OCI-LY3 (cell line): ENCODE results near the gene UNC93B1.

Experiments used
- H2AFZ ChIP-seq: fragments of 200-600, 300-600 bp; shearing (Covaris generic); 2 replicates; pipeline ENCODE4 v1.6.0; 2014; ENCODE audit warnings: antibody characterized with exemption, low read depth, low read length
- H3K27ac ChIP-seq: fragments of 200-600, 300-600 bp; sonication (generic); 2 replicates; pipeline ENCODE4 v1.5.1; 2014; ENCODE audit warnings: mild to moderate bottlenecking, low read length, moderate library complexity, mixed read lengths
- H3K27me3 ChIP-seq: fragments of 200-600, 300-600 bp; sonication (generic); 2 replicates; pipeline ENCODE4 v1.6.1; 2014; ENCODE audit warnings: low read depth, low read length, mixed read lengths
- H3K36me3 ChIP-seq: fragments of 200-600, 300-600 bp; sonication (generic); replicated peaks from 2 replicates; pipeline ENCODE3; 2014; ENCODE audit warnings: low read depth, low read length, mixed read lengths
- H3K4me1 ChIP-seq: fragments of 300-600, 200-600 bp; sonication (generic); 2 replicates; pipeline ENCODE4 v1.6.1; 2014; ENCODE audit warnings: low read length, mixed read lengths
- H3K4me2 ChIP-seq: fragments of 200-600, 300-600 bp; sonication (generic); 2 replicates; pipeline ENCODE4 v1.6.1; 2014; ENCODE audit warnings: low read length, mixed read lengths
- H3K4me3 ChIP-seq: fragments of 300-600, 200-600 bp; sonication (generic); 2 replicates; pipeline ENCODE4 v1.5.1; 2014; ENCODE audit warnings: antibody characterized with exemption, mild to moderate bottlenecking, low read length, moderate library complexity
- H3K79me2 ChIP-seq: fragments of 300-600, 200-600 bp; shearing (Covaris generic); 2 replicates; pipeline ENCODE4 v1.6.1; 2014; ENCODE audit warnings: mild to moderate bottlenecking, low read length, mixed read lengths
- H3K9ac ChIP-seq: fragments of 300-600, 200-600 bp; shearing (Covaris generic); 2 replicates; pipeline ENCODE4 v1.6.0; 2014; ENCODE audit warnings: mild to moderate bottlenecking, low read length, moderate library complexity
- H3K9me3 ChIP-seq: fragments of 200-600, 300-600 bp; shearing (Covaris generic); 2 replicates; pipeline ENCODE4 v1.6.1; 2014; ENCODE audit warnings: low read length, mixed read lengths; ENCODE audit not compliant: insufficient read depth
- H4K20me1 ChIP-seq: fragments of 200-600, 300-600 bp; sonication (generic); 2 replicates; pipeline ENCODE4 v1.6.1; 2016; ENCODE audit warnings: low read length, mixed read lengths; ENCODE audit not compliant: insufficient read depth
- CTCF ChIP-seq: fragments of 200-600, 300-600 bp; sonication (generic); IDR thresholded peaks from 2 replicates; pipeline ENCODE4 v1.5.1; 2014; ENCODE audit warnings: antibody characterized with exemption, low read length, low read depth
- EZH2phosphoT487 ChIP-seq: fragments of 200-600 bp; shearing (Covaris generic); IDR thresholded peaks from 2 replicates; pipeline ENCODE4 v1.6.1; 2018; ENCODE audit warnings: antibody characterized with exemption, mixed run types, low read depth

Gene UNC93B1

DNA sequence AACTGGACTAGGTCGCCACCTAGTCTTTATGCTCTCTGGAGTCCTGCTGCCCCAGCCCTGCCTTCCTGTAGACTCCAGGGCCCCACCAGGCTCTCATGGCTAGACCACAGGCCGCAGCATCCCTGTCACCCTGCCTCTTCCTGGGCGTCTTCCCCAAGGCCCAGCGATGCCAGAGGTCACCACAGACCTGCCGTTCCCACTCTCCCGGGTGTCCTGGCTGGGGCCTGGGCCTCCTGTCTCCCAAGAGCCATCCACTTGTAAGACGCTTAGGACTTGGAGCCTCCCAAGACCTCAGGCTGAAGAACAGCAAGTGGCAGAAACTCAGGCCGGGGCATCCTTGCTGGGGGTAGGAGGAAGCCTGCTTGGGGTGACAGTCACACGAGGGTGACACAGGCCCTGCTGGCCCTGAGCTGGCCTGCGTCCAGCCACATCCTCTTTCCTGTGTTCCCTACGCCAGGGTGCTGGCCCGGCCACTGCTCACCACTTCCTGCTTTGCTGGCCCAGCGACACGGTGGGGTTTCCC lies 32.9 kb upstream of the UNC93B1 start:
- Histone ChIP-seq H3K4me3 (no peak overlapping the region), H3K9me3 (no peaks in the 10 kb centered on the region), H3K27me3 (no peaks in the 10 kb centered on the region), H3K9ac (no peak overlapping the region), H3K4me2 (no peak overlapping the region), H3K79me2 (peaks cover 42% of the 10 kb centered on the region), H3K4me1 (peaks cover 24% of the 10 kb centered on the region), H3K27ac (no peak overlapping the region), H2AFZ (no peak overlapping the region), H4K20me1 (no peaks in the 10 kb centered on the region; the same call in 1 of the 2 replicates), H3K36me3 (peaks cover 19% of the 10 kb centered on the region)
- TF ChIP-seq CTCF (no peak), EZH2phosphoT487 (no peak)

DNA sequence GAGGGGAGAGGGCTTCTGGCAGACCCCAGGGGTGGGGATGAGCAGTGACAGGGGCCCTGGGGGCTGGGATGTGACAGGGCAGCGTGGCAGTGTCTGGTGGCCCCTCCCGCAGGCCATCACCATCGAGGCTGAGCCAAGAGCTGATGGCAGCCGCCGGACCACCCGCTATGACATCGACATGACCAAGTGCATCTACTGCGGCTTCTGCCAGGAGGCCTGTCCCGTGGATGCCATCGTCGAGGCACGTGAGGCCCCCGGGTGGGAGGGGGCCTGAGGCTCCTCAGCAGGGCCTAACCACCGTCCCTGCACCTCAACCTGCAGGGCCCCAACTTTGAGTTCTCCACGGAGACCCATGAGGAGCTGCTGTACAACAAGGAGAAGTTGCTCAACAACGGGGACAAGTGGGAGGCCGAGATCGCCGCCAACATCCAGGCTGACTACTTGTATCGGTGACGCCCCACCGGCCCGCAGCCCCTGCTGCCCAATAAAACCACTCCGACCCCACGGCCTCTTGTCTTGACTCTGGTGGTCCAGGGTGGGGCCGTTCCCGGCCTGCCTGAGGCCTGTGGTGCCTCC lies 32.3 kb upstream of the UNC93B1 start:
- Histone ChIP-seq H3K9me3 (no peaks in the 10 kb centered on the region), H3K27ac (no peak overlapping the region), H3K27me3 (no peaks in the 10 kb centered on the region), H3K4me2 (no peak overlapping the region), H3K36me3 (peaks cover 14% of the 10 kb centered on the region), H3K79me2 (peaks cover 42% of the 10 kb centered on the region), H4K20me1 (no peaks in the 10 kb centered on the region; the same call in 1 of the 2 replicates), H3K4me3 (no peak overlapping the region), H2AFZ (no peak overlapping the region), H3K4me1 (peaks cover 28% of the 10 kb centered on the region), H3K9ac (no peak overlapping the region)
- TF ChIP-seq CTCF (no peak), EZH2phosphoT487 (no peak)

DNA sequence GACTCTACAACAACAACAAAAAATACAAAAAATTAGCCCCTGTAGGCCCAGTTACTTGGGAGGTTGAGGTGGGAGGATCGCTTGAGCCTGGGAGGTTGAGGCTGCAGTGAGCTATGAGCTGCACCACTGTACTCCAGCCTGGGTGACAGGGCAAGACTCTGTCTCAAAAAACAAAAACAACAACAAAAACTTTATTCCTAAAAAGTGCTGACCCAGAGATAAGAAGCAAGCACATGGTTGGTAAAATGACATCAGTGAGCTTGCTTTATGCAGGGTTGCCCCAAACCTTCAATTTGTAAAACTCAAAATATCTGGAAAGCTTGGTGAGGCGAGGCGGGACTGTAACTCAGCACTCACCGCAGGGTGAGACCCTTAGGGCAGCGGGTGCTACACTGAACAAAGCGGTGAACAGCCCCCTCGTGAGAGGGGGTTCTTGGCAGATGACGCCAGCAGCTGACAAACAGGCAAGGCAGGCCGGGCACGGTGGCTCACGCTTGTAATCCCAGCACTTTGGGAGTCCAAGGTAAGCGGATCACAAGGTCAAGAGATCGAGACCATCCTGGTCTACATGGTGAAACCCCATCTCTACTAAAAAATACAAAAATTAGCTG lies 31.5 kb upstream of the UNC93B1 start:
- Histone ChIP-seq H3K79me2 (peaks cover 40% of the 10 kb centered on the region), H3K4me1 (peaks cover 22% of the 10 kb centered on the region)
- TF ChIP-seq CTCF (no peak), EZH2phosphoT487 (no peak)

DNA sequence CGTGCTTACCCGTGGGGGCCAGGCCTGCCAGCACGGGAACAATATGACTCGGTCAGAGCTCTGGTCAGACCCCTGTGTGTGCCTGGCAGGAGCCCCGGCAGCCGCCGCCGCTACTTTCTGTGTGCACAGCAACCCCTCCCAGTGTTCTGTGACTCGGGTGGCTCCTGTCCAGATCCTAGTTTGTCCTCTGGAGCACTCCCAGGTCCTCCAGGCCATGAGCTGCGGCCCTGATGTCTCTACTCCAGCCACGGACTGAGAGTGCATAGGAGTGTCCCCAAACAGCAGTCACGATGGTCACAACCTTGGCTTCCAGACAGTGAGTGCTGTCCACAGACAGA lies 29.8 kb upstream of the UNC93B1 start:
- Histone ChIP-seq H4K20me1 (no peaks in the 10 kb centered on the region), H3K4me1 (peaks cover 23% of the 10 kb centered on the region), H3K36me3 (peaks cover 11% of the 10 kb centered on the region), H3K27ac (no peak overlapping the region), H2AFZ (no peak overlapping the region), H3K27me3 (no peaks in the 10 kb centered on the region), H3K4me3 (no peak overlapping the region), H3K79me2 (peaks cover 27% of the 10 kb centered on the region), H3K9me3 (no peaks in the 10 kb centered on the region), H3K4me2 (no peak overlapping the region), H3K9ac (no peak overlapping the region)
- no peak for TF ChIP-seq CTCF
- no peak for TF ChIP-seq EZH2phosphoT487

More for the DNA sequence above, 31.5 kb upstream of the UNC93B1 start:
- no peaks in the 10 kb centered on the region for H3K9me3 ChIP-seq
- H3K36me3 ChIP-seq, result peaks cover 11% of the 10 kb centered on the region
- no peak overlapping the region for H3K27ac ChIP-seq
- H3K4me3 ChIP-seq, result no peak overlapping the region
- no peak overlapping the region for H3K9ac ChIP-seq
- no peaks in the 10 kb centered on the region for H3K27me3 ChIP-seq
- no peaks in the 10 kb centered on the region for H4K20me1 ChIP-seq
- no peak overlapping the region for H2AFZ ChIP-seq
- H3K4me2 ChIP-seq, result no peak overlapping the region
